Lung (tissue), 12 donors: ENCODE measurements around the gene TINCR. TPM values are rescaled to one million over a fixed set of nuclear protein-coding genes. Genes with fewer than 3 reads are reported as not detected.
A peak's percentile ranks its signal among the peaks of the same experiment; 100 is the strongest.

Experiments used
- ATAC-seq: fragments of 200-7000 bp; cut with Tn5 transposase; one replicate; pipeline ENCODE4 v1.9.1; 2020; ENCODE audit warnings: moderate number of reproducible peaks; ENCODE audit not compliant: insufficient read depth, low FRiP score
- DNase-seq, 3 donors: peaks; one replicate each; pipeline ENCODE4 v3.0.0-alpha.2; 2013 to 2017
- H3K27ac ChIP-seq, 2 donors: one replicate each; pipeline ENCODE4 v1.5.1; 2013; ENCODE audit warnings: mild to moderate bottlenecking in 2 of 2, moderate library complexity in 2 of 2, control low read depth in 1 of 2, inconsistent platforms in 1 of 2, low read depth in 1 of 2, low read length in 1 of 2
- H3K27me3 ChIP-seq, 3 donors: one replicate each; pipeline ENCODE4 v1.5.1; 2013; ENCODE audit warnings: low read length in 2 of 3; ENCODE audit not compliant: control insufficient read depth in 3 of 3, insufficient read depth in 3 of 3
- H3K36me3 ChIP-seq, 4 donors: one replicate each; pipeline ENCODE4 v1.5.1; 2013; ENCODE audit warnings: low read length in 4 of 4, mild to moderate bottlenecking in 1 of 4, moderate library complexity in 1 of 4; ENCODE audit not compliant: control insufficient read depth in 4 of 4, insufficient read depth in 4 of 4
- H3K4me1 ChIP-seq, 5 donors: one replicate each; pipeline ENCODE4 v1.5.1; 2013; ENCODE audit warnings: low read length in 5 of 5, mild to moderate bottlenecking in 2 of 5, moderate library complexity in 1 of 5; ENCODE audit not compliant: control insufficient read depth in 5 of 5, insufficient read depth in 5 of 5
- H3K4me3 ChIP-seq: one replicate; pipeline ENCODE4 v1.5.1; 2013; ENCODE audit warnings: mild to moderate bottlenecking, control low read depth, moderate library complexity
- H3K9ac ChIP-seq, 2 donors: one replicate each; pipeline ENCODE4 v1.5.1; 2013; ENCODE audit warnings: low read length in 2 of 2, control low read depth in 1 of 2; ENCODE audit not compliant: insufficient read depth in 1 of 2
- H3K9me3 ChIP-seq, 4 donors: one replicate each; pipeline ENCODE4 v1.5.1; 2013; ENCODE audit warnings: low read length in 3 of 4, mild to moderate bottlenecking in 1 of 4, moderate library complexity in 1 of 4; ENCODE audit not compliant: control insufficient read depth in 4 of 4, insufficient read depth in 3 of 4
- CTCF ChIP-seq: IDR thresholded peaks from 2 replicates; pipeline ENCODE4 v1.5.1; 2012; ENCODE audit warnings: mild to moderate bottlenecking; ENCODE audit errors: control extremely low read depth, extremely low read depth
- WGBS, 2 donors: extraction: QIAGEN DNeasy Blood & Tissue Kit; methylation state at CpG; one replicate each; pipeline ENCODE4 v1.1.7; 2013; 5-methylcytosine and 5-hydroxymethylcytosine counted together
- polyA plus RNA-seq, 2 donors: library from polyadenylated mRNA; stranded (reverse); fragments of 200-250 nt; gene quantifications; one replicate each; pipeline ENCODE4 v1.2.1, GENCODE V29; 2013
- total RNA-seq, 2 donors: library from RNA; depleted of rRNA in 1 of 2; stranded (reverse); fragments of >200 nt in 1 of 2; gene quantifications; one replicate each; pipeline ENCODE4 v1.2.1, GENCODE V29; 2014 to 2021
- donor health status: control.
- donor health status: control.
- donor health status: Bipolar disorder and iron deficiency.
- donor health status: healthy.
- donor health status: DM: yes; HTN: yes; CAD: no.

TINCR gene
- total and polyA plus RNA-seq, 4 donors: 1.0 to 2.0 (median 1.9) TPM

GRCh38 chr19:5553892-5554291, 13.9 kb downstream of the TINCR start:
- Histone ChIP-seq H3K4me3 (no peak overlapping the region), H3K36me3 (no peaks in the 10 kb centered on the region), H3K4me1 (no peaks in the 10 kb centered on the region), H3K27ac (no peak overlapping the region), H3K9ac (no peak overlapping the region), H3K9me3 (peaks cover 0 to 8% (median 0%) of the 10 kb centered on the region in 4 donors), H3K27me3 (no peaks in the 10 kb centered on the region)
- no peak for DNase-seq
- no peak for TF ChIP-seq CTCF
- WGBS, 2 donors: 79 to 86% methylated on average over 9 of the region's 9 CpGs
- ATAC-seq: no peak

GRCh38 chr19:5547881-5548280, 19.9 kb downstream of the TINCR start:
- ATAC-seq: no peak
- 25 to 27% methylated on average over 8 of the region's 8 CpGs for whole genome bisulfite sequencing, 2 donors

GRCh38 chr19:5545984-5546383, 21.8 kb downstream of the TINCR start:
- Histone ChIP-seq H3K9me3 (no peaks in the 10 kb centered on the region), H3K4me3 (no peak overlapping the region), H3K4me1 (no peaks in the 10 kb centered on the region), H3K9ac (no peak overlapping the region), H3K27me3 (peaks cover 0 to 3% (median 0%) of the 10 kb centered on the region in 3 donors), H3K36me3 (no peaks in the 10 kb centered on the region), H3K27ac (no peak overlapping the region)
- 79 to 88% methylated on average over 4 of the region's 4 CpGs for WGBS, 2 donors
- ATAC-seq (no peak), DNase-seq (no peak)
- no peak for TF ChIP-seq CTCF

More at GRCh38 chr19:5547881-5548280, 19.9 kb downstream of the TINCR start:
- H3K27me3 ChIP-seq: no peaks in the 10 kb centered on the region
- H3K27ac ChIP-seq: no peak overlapping the region
- no peaks in the 10 kb centered on the region for H3K4me1 ChIP-seq
- DNase-seq: no peak
- no peaks in the 10 kb centered on the region for H3K9me3 ChIP-seq
- no peak overlapping the region for H3K4me3 ChIP-seq
- H3K9ac ChIP-seq: no peak overlapping the region
- TF ChIP-seq CTCF: peak; percentile 9
- H3K36me3 ChIP-seq: no peaks in the 10 kb centered on the region

GRCh38 chr19:5545051-5545450, 22.7 kb downstream of the TINCR start:
- no peaks in the 10 kb centered on the region for H3K4me1 ChIP-seq
- 88 to 90% methylated on average over 5 of the region's 5 CpGs for WGBS, 2 donors
- no peak overlapping the region for H3K27ac ChIP-seq
- ATAC-seq (no peak), DNase-seq (no peak)
- no peak overlapping the region for H3K4me3 ChIP-seq
- H3K27me3 ChIP-seq: peaks cover 0 to 3% (median 0%) of the 10 kb centered on the region in 3 donors
- no peaks in the 10 kb centered on the region for H3K36me3 ChIP-seq
- no peak overlapping the region for H3K9ac ChIP-seq
- TF ChIP-seq CTCF: no peak
- H3K9me3 ChIP-seq: no peaks in the 10 kb centered on the region
